ENCODE data around the gene TIMM23.

GRCh38 chr10:46014206-46014605 is 41.9 kb downstream of the TIMM23 start:
- no peak for TF ChIP-seq CTCF (IDR thresholded peaks at IDR 0.05; ENCODE audit: low read depth, low read length, missing input control)
- no peak for TF ChIP-seq SP1 (IDR thresholded peaks at IDR 0.05)
- no peak for TF ChIP-seq RXRA (IDR thresholded peaks at IDR 0.05)
